A549 (cell line): ENCODE data around the gene FAM227B. TPM values are rescaled to one million over a fixed set of nuclear protein-coding genes. Genes with fewer than 3 reads are reported as not detected.
"Not testable (repeated sequence)": the region's sequence is repeated elsewhere in the genome, so short reads cannot be mapped to it uniquely, and the experiment has no call there.

Experiments
- ATAC-seq, 2 experiments: fragments of 200-7000 bp in 1 of 2; fragments of >200 bp in 1 of 2; cut with Nextera tagmentation in 1 of 2; cut with Tn5 transposase in 1 of 2; 3 replicates each; pipeline versions ENCODE4 v1.8.0 to v1.9.1; 2018 to 2020; ENCODE audit warnings: mild to moderate bottlenecking in 1 of 2, moderate library complexity in 1 of 2
- CTCF ChIA-PET: fragments of 300-600 bp; sonication (Branson Sonifier 250); formaldehyde crosslinking; extraction: SDS; loops from one replicate; lab custom pipeline; 2021; ENCODE audit warnings: antibody characterized with exemption, inconsistent platforms; lab: Yijun Ruan, JAX
- POLR2A ChIA-PET: fragments of 350-600 bp; formaldehyde crosslinking; extraction: SDS; loops from one replicate; lab custom pipeline; 2021; ENCODE audit warnings: antibody characterized with exemption, inconsistent platforms; lab: Yijun Ruan, JAX
- DNase-seq, 2 experiments: peaks; one replicate each; pipeline versions ENCODE4 v3.0.0 to v3.0.0-alpha.2; 2011 to 2016; ENCODE audit warnings: low read depth in 1 of 2, low spot score in 1 of 2
- FAIRE-seq: peaks from 2 replicates; lab custom pipeline; 2011; peaks lifted over from hg19 to GRCh38; lab: Jason Lieb, UNC
- H3K27ac ChIP-seq, 2 experiments: fragments of >200 bp; sonication (Bioruptor Twin); formaldehyde crosslinking; 3 replicates each; pipeline ENCODE4 v1.5.1; 2016 to 2017
- H3K4me1 ChIP-seq: fragments of >200 bp; sonication (Bioruptor Twin); formaldehyde crosslinking; 3 replicates; pipeline ENCODE4 v1.6.1; 2016
- H3K4me2 ChIP-seq: fragments of >200 bp; sonication (Bioruptor Twin); formaldehyde crosslinking; 3 replicates; pipeline ENCODE4 v1.6.1; 2016
- H3K4me3 ChIP-seq: fragments of >200 bp; sonication (Bioruptor Twin); formaldehyde crosslinking; 3 replicates; pipeline ENCODE4 v1.5.1; 2016
- H3K9me3 ChIP-seq: fragments of >200 bp; sonication (Bioruptor Twin); formaldehyde crosslinking; 3 replicates; pipeline ENCODE4 v1.6.1; 2016
- BCL3 ChIP-seq: fragments of >200 bp; sonication (Bioruptor Twin); formaldehyde crosslinking; IDR thresholded peaks from 3 replicates; pipeline ENCODE4 v1.6.1; 2016
- BHLHE40 ChIP-seq: IDR thresholded peaks from 2 replicates; pipeline ENCODE4 v1.6.1; 2012; ENCODE audit warnings: low read depth, low read length, inconsistent platforms
- CBX2 ChIP-seq: fragments of 200-600 bp; sonication (generic); IDR thresholded peaks from 2 replicates; pipeline ENCODE4 v1.6.1; 2016; ENCODE audit warnings: low read depth, mild to moderate bottlenecking, borderline replicate concordance
- CBX8 ChIP-seq: fragments of 200-600 bp; sonication (generic); IDR thresholded peaks from 2 replicates; pipeline ENCODE4 v1.6.1; 2016
- CTCF ChIP-seq: fragments of >200 bp; sonication (Bioruptor Twin); formaldehyde crosslinking; IDR thresholded peaks from 3 replicates; pipeline ENCODE4 v1.5.1; 2016
- E2F6 ChIP-seq: IDR thresholded peaks from 2 replicates; pipeline ENCODE4 v1.6.1; 2012; ENCODE audit warnings: low read depth, borderline replicate concordance
- EHF ChIP-seq: fragments of 250-450 bp; sonication (Bioruptor Pico); IDR thresholded peaks from 2 replicates; pipeline ENCODE4 v1.5.0; 2020; ENCODE audit warnings: mild to moderate bottlenecking
- EHMT2 ChIP-seq: fragments of 200-600 bp; sonication (generic); IDR thresholded peaks from 2 replicates; pipeline ENCODE4 v1.6.1; 2016; ENCODE audit warnings: antibody characterized with exemption, low read depth, mild to moderate bottlenecking, moderate library complexity
- ESRRA ChIP-seq: fragments of 150-350 bp; IDR thresholded peaks from 2 replicates; pipeline ENCODE4 v1.6.1; 2014; ENCODE audit warnings: mild to moderate bottlenecking, low read length, borderline replicate concordance
- FOSB ChIP-seq: fragments of 250-450 bp; sonication (Bioruptor Pico); IDR thresholded peaks from 2 replicates; pipeline ENCODE4 v1.5.0; 2020; ENCODE audit warnings: mild to moderate bottlenecking, moderate library complexity
- FOSL2 ChIP-seq, 2 experiments: fragments of 450-650 bp in 1 of 2; fragments of >200 bp in 1 of 2; sonication (Bioruptor Twin) in 1 of 2; formaldehyde crosslinking; IDR thresholded peaks; 2 replicates each; pipeline versions ENCODE4 v1.5.0 to v1.6.1; 2016 to 2020; ENCODE audit warnings: mild to moderate bottlenecking in 1 of 2, moderate library complexity in 1 of 2
- FOXS1 ChIP-seq: fragments of 250-450 bp; sonication (Bioruptor Pico); IDR thresholded peaks from 2 replicates; pipeline ENCODE4 v1.5.0; 2020; ENCODE audit warnings: mild to moderate bottlenecking, moderate library complexity
- GATA3 ChIP-seq: IDR thresholded peaks from 2 replicates; pipeline ENCODE4 v1.6.1; 2012; ENCODE audit warnings: borderline replicate concordance
- HDAC2 ChIP-seq: fragments of 200-600 bp; sonication (generic); IDR thresholded peaks from 2 replicates; pipeline ENCODE4 v1.6.1; 2016
- HMGXB4 ChIP-seq: fragments of 250-450 bp; sonication (Bioruptor Pico); IDR thresholded peaks from 2 replicates; pipeline ENCODE4 v1.5.0; 2021; ENCODE audit warnings: mild to moderate bottlenecking, moderate library complexity, borderline replicate concordance
- HOXA7 ChIP-seq: fragments of 250-450 bp; sonication (Bioruptor Pico); IDR thresholded peaks from 2 replicates; pipeline ENCODE4 v1.5.0; 2020; ENCODE audit warnings: mild to moderate bottlenecking, moderate library complexity
- HOXB13 ChIP-seq: fragments of 250-450 bp; sonication (Bioruptor Pico); IDR thresholded peaks from 2 replicates; pipeline ENCODE4 v1.5.0; 2020; ENCODE audit warnings: low read depth, mild to moderate bottlenecking, moderate library complexity
- JUNB ChIP-seq: fragments of >200 bp; sonication (Bioruptor Twin); formaldehyde crosslinking; IDR thresholded peaks from 2 replicates; pipeline ENCODE4 v1.6.1; 2016
- KDM5A ChIP-seq: fragments of 200-600 bp; sonication (generic); IDR thresholded peaks from 2 replicates; pipeline ENCODE4 v1.6.1; 2016; ENCODE audit warnings: antibody characterized with exemption, mild to moderate bottlenecking
- MAX ChIP-seq: IDR thresholded peaks from 2 replicates; pipeline ENCODE4 v1.6.1; 2012
- MAZ ChIP-seq: fragments of 150-350 bp; IDR thresholded peaks from 2 replicates; pipeline ENCODE4 v1.6.1; 2014; ENCODE audit warnings: antibody characterized with exemption, low read depth, low read length, borderline replicate concordance
- NFE2L2 ChIP-seq: fragments of 150-350 bp; conservative IDR thresholded peaks from 2 replicates; pipeline ENCODE4 v1.6.1; 2014; ENCODE audit warnings: low read length
- NPAS2 ChIP-seq: fragments of 250-450 bp; sonication (Bioruptor Pico); IDR thresholded peaks from 2 replicates; pipeline ENCODE4 v1.8.0; 2022; ENCODE audit warnings: mild to moderate bottlenecking, moderate library complexity, borderline replicate concordance
- RAD21 ChIP-seq, 2 experiments: fragments of >200 bp in 1 of 2; sonication (Bioruptor Twin) in 1 of 2; formaldehyde crosslinking in 1 of 2; IDR thresholded peaks in 1 of 2; conservative IDR thresholded peaks in 1 of 2; 2 replicates in 1 of 2; 3 replicates in 1 of 2; pipeline ENCODE4 v1.6.1; 2012 to 2018; ENCODE audit warnings: inconsistent platforms in 1 of 2
- RCOR1 ChIP-seq: fragments of 150-350 bp; IDR thresholded peaks from 2 replicates; pipeline ENCODE4 v1.6.1; 2014; ENCODE audit warnings: antibody characterized with exemption, low read length, low read depth
- SMC3 ChIP-seq: fragments of >200 bp; sonication (Bioruptor Twin); formaldehyde crosslinking; IDR thresholded peaks from 3 replicates; pipeline ENCODE4 v1.6.1; 2018; ENCODE audit warnings: inconsistent platforms
- SREBF2 ChIP-seq: fragments of 450-650 bp; IDR thresholded peaks from 2 replicates; pipeline ENCODE4 v1.6.1; 2014; ENCODE audit warnings: mild to moderate bottlenecking, moderate library complexity
- ZC3H11A ChIP-seq: fragments of 450-650 bp; IDR thresholded peaks from 2 replicates; pipeline ENCODE4 v1.6.1; 2014; ENCODE audit warnings: antibody characterized with exemption, mild to moderate bottlenecking
- WGBS: methylation state at CpG from one replicate; pipeline ENCODE4 v1.1.6; 2017; ENCODE audit errors: missing lambda C conversion rate; 5-methylcytosine and 5-hydroxymethylcytosine counted together
- polyA plus RNA-seq, 4 experiments: library from polyadenylated mRNA; depleted of rRNA in 3 of 4; stranded (reverse); fragments of >200 nt; fragmentation: RNase III in 1 of 4; extraction: RNeasy Plus Mini Kit Qiagen cat#74134 plus additional on column Dnase treatment in 1 of 4; gene quantifications; 2 replicates in 3 of 4; 3 replicates in 1 of 4; pipeline ENCODE4 v1.2.3, GENCODE V29; 2011 to 2017

FAM227B gene
- polyA plus RNA-seq, 2 of the 4 experiments (the other 2 are of a cell fraction) = 1.9 to 3.7 TPM

GRCh38 chr15:49558929-49559328 lies 61.7 kb downstream of the FAM227B start (continued):
- no peak for TF ChIP-seq CTCF
- no peak for TF ChIP-seq MAZ

GRCh38 chr15:49556437-49556836 lies 64.2 kb downstream of the FAM227B start:
- TF ChIP-seq E2F6 (no peak), JUNB (no peak), ZC3H11A (no peak), SMC3 (no peak), KDM5A (no peak), BHLHE40 (no peak), NPAS2 (CRISPR knock-in tag) (no peak), BCL3 (no peak), ESRRA (no peak), HDAC2 (no peak), CBX2 (no peak), MAX (no peak), NFE2L2 (no peak), FOSL2 (IDR thresholded peaks at IDR 0.05) (no peak), FOSL2 (CRISPR knock-in tag; IDR thresholded peaks at IDR 0.05) (no peak), HOXB13 (CRISPR knock-in tag) (no peak), FOXS1 (CRISPR knock-in tag) (no peak), SREBF2 (no peak), RCOR1 (no peak), CBX8 (no peak)
- ChIA-PET POLR2A (no interaction called here), CTCF (no interaction called here)
- no peak overlapping the region for H3K4me2 ChIP-seq
- FAIRE-seq (no peak), DNase-seq (no peak), ATAC-seq (no peak)
- no peaks in the 10 kb centered on the region for H3K4me1 ChIP-seq
- WGBS = 0% methylated on average over 2 of the region's 3 CpGs
- H3K4me3 ChIP-seq = no peak overlapping the region
- no peak overlapping the region for H3K27ac ChIP-seq
- H3K9me3 ChIP-seq = peaks cover 5% of the 10 kb centered on the region; the same call in 1 of the 3 replicates

- DNase-seq, H3K9me3 ChIP-seq, CTCF ChIA-PET, H3K4me2 ChIP-seq, POLR2A ChIA-PET, H3K4me3 ChIP-seq, ATAC-seq, H3K27ac ChIP-seq, H3K4me1 ChIP-seq, FAIRE-seq: not testable (repeated sequence)
- WGBS = 100% methylated on average over 1 of the region's 30 CpGs
These were observed 70.3 kb downstream of the FAM227B start for GRCh38 chr15:49550342-49550741.

GRCh38 chr15:49538520-49538919 lies 82.1 kb downstream of the FAM227B start:
- ChIA-PET CTCF (no interaction called here), POLR2A (no interaction called here)
- no peaks in the 10 kb centered on the region for H3K4me1 ChIP-seq
- FAIRE-seq = no peak
- H3K4me3 ChIP-seq = no peak overlapping the region
- ATAC-seq = no peak
- no peak overlapping the region for H3K27ac ChIP-seq
- no peak for DNase-seq
- no peak overlapping the region for H3K4me2 ChIP-seq
- no peaks in the 10 kb centered on the region for H3K9me3 ChIP-seq
- TF ChIP-seq HMGXB4 (no peak), FOSB (CRISPR knock-in tag) (no peak), ESRRA (no peak), BHLHE40 (no peak), HOXA7 (CRISPR knock-in tag) (no peak), GATA3 (no peak), RAD21 (conservative IDR thresholded peaks at IDR 0.05 in 1 of 2, IDR thresholded peaks at IDR 0.05 in 1 of 2) (no peak), EHMT2 (no peak), EHF (no peak), E2F6 (no peak)
